HEK293 (cell line): ENCODE data around the gene TREH.
"Not testable (repeated sequence)": the region's sequence is repeated elsewhere in the genome, so short reads cannot be mapped to it uniquely, and the experiment has no call there.

Source experiments
- MZF1 ChIP-seq: fragments of 450-650 bp; formaldehyde crosslinking; IDR thresholded peaks from 2 replicates; pipeline ENCODE4 v1.5.1; 2017; ENCODE audit warnings: missing biosample characterization, missing genetic modification characterization, borderline replicate concordance
- ZBTB1 ChIP-seq: fragments of 450-650 bp; formaldehyde crosslinking; IDR thresholded peaks from 2 replicates; pipeline ENCODE4 v1.5.1; 2016; ENCODE audit warnings: missing biosample characterization, missing genetic modification characterization
- ZNF311 ChIP-seq: fragments of 450-650 bp; formaldehyde crosslinking; IDR thresholded peaks from 2 replicates; pipeline ENCODE4 v1.5.1; 2017; ENCODE audit warnings: missing biosample characterization, missing genetic modification characterization, borderline replicate concordance
- TF ChIP-seq, protein P1 (sequence below): fragments of 450-650 bp; formaldehyde crosslinking; IDR thresholded peaks from 2 replicates; pipeline ENCODE4 v1.5.1; 2017; ENCODE audit warnings: missing biosample characterization, mild to moderate bottlenecking, missing genetic modification characterization, moderate library complexity
- TF ChIP-seq, protein P2 (sequence below): fragments of 450-650 bp; formaldehyde crosslinking; IDR thresholded peaks from 2 replicates; pipeline ENCODE4 v1.5.1; 2016; ENCODE audit warnings: missing biosample characterization, missing genetic modification characterization

DNA sequence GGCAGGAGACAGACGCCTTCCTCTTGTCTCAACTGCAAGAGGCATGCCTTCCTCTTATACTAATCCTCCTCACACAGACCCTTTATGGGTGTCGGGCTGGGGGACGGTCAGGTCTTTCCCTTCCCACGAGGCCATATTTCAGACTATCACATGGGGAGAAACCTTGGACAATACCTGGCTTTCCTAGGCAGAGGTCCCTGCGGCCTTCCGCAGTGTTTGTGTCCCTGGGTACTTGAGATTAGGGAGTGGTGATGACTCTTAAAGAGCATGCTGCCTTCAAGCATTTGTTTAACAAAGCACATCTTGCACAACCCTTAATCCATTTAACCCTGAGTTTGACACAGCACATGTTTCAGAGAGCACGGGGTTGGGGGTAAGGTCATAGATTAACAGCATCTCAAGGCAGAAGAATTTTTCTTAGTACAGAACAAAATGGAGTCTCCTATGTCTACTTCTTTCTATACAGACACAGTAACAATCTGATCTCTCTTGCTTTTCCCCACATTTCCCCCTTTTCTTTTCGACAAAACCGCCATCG lies 42.1 kb upstream of the TREH start:
- TF ChIP-seq, protein P1, sequence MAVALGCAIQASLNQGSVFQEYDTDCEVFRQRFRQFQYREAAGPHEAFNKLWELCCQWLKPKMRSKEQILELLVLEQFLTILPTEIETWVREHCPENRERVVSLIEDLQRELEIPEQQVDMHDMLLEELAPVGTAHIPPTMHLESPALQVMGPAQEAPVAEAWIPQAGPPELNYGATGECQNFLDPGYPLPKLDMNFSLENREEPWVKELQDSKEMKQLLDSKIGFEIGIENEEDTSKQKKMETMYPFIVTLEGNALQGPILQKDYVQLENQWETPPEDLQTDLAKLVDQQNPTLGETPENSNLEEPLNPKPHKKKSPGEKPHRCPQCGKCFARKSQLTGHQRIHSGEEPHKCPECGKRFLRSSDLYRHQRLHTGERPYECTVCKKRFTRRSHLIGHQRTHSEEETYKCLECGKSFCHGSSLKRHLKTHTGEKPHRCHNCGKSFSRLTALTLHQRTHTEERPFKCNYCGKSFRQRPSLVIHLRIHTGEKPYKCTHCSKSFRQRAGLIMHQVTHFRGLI (tag by site-specific recombination), result not testable (repeated sequence)
- TF ChIP-seq, protein P2, sequence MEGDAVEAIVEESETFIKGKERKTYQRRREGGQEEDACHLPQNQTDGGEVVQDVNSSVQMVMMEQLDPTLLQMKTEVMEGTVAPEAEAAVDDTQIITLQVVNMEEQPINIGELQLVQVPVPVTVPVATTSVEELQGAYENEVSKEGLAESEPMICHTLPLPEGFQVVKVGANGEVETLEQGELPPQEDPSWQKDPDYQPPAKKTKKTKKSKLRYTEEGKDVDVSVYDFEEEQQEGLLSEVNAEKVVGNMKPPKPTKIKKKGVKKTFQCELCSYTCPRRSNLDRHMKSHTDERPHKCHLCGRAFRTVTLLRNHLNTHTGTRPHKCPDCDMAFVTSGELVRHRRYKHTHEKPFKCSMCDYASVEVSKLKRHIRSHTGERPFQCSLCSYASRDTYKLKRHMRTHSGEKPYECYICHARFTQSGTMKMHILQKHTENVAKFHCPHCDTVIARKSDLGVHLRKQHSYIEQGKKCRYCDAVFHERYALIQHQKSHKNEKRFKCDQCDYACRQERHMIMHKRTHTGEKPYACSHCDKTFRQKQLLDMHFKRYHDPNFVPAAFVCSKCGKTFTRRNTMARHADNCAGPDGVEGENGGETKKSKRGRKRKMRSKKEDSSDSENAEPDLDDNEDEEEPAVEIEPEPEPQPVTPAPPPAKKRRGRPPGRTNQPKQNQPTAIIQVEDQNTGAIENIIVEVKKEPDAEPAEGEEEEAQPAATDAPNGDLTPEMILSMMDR (tag by site-specific recombination), result not testable (repeated sequence)
- not testable (repeated sequence) for TF ChIP-seq ZNF311, ZBTB1, MZF1 (tag by site-specific recombination)
